ES-I3 (cell line): Measurements from ENCODE around the gene ENTREP1.

ENCODE experiments used
- H3K36me3 ChIP-seq: 2 replicates; pipeline ENCODE4 v1.6.1; 2013; ENCODE audit warnings: mild to moderate bottlenecking, low read length, control low read depth, moderate library complexity; ENCODE audit not compliant: insufficient read depth
- H3K4me1 ChIP-seq: 2 replicates; pipeline ENCODE4 v1.6.1; 2013; ENCODE audit warnings: mild to moderate bottlenecking, control low read depth, low read length; ENCODE audit not compliant: insufficient read depth
- H3K9ac ChIP-seq: 2 replicates; pipeline ENCODE4 v1.6.1; 2013; ENCODE audit warnings: low read depth, mild to moderate bottlenecking, low read length, moderate library complexity
- H3K9me3 ChIP-seq: 2 replicates; pipeline ENCODE4 v1.6.1; 2013; ENCODE audit warnings: mild to moderate bottlenecking, low read length, moderate library complexity; ENCODE audit not compliant: control insufficient read depth, insufficient read depth

The ENTREP1 gene

GRCh38 chr9:69332067-69332685 lies 7.2 kb downstream of the ENTREP1 start:
- Histone ChIP-seq H3K9ac (no peak overlapping the region), H3K4me1 (peaks cover 17% of the 10 kb centered on the region), H3K9me3 (no peaks in the 10 kb centered on the region), H3K36me3 (no peaks in the 10 kb centered on the region)

DNA sequence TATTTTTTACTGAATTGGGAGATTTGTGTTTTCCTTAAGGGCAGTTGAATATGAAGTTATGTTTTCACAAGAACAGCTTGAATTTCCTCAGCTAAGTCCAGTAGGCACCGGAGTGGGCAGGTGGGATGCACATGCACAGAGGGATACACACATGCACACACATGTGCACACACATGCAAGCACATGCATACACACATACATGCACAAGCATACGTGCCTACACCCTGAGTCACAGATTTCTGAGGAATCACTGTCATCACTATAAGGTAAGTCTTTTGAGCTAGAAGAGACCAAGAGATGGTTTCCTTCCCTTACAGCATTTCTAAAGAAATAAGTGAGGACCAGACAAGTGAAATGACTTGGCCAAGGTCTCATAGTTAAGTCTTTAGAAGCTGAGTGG lies 8.7 kb downstream of the ENTREP1 start:
- Histone ChIP-seq H3K9ac (no peak overlapping the region), H3K36me3 (no peaks in the 10 kb centered on the region), H3K9me3 (no peaks in the 10 kb centered on the region), H3K4me1 (peaks cover 12% of the 10 kb centered on the region)

DNA sequence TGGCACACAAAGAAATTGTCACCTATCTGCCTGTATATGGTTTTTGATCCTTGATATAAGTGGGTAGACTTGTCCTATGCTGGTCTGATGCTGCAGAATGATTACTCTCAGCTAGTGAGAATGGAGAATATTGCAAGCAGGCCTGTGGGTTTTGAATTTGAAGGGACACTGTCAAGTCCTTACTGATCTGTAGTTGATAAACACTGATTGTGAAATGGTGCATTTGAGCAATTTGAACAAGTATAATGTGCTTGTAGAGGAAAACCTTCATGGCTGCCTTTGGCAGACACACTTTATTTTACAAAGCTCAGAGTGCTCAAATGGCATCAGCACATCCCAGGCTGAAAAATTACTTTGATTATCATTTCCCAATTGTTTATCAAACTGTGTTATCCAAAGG lies 9.3 kb downstream of the ENTREP1 start:
- H3K36me3 ChIP-seq: no peaks in the 10 kb centered on the region
- H3K9me3 ChIP-seq: no peaks in the 10 kb centered on the region
- peaks cover 12% of the 10 kb centered on the region for H3K4me1 ChIP-seq
- no peak overlapping the region for H3K9ac ChIP-seq

- Histone ChIP-seq H3K4me1 (peaks cover 16% of the 10 kb centered on the region; the same call in 1 of the 2 replicates), H3K36me3 (no peaks in the 10 kb centered on the region), H3K9me3 (no peaks in the 10 kb centered on the region), H3K9ac (no peak overlapping the region)
These were observed 14.6 kb downstream of the ENTREP1 start for GRCh38 chr9:69339620-69340019.

- H3K4me1 ChIP-seq: peaks cover 16% of the 10 kb centered on the region; the same call in 1 of the 2 replicates
- H3K9ac ChIP-seq: no peak overlapping the region
- no peaks in the 10 kb centered on the region for H3K36me3 ChIP-seq
- no peaks in the 10 kb centered on the region for H3K9me3 ChIP-seq
These were observed 15.6 kb downstream of the ENTREP1 start for GRCh38 chr9:69340631-69341030.

DNA sequence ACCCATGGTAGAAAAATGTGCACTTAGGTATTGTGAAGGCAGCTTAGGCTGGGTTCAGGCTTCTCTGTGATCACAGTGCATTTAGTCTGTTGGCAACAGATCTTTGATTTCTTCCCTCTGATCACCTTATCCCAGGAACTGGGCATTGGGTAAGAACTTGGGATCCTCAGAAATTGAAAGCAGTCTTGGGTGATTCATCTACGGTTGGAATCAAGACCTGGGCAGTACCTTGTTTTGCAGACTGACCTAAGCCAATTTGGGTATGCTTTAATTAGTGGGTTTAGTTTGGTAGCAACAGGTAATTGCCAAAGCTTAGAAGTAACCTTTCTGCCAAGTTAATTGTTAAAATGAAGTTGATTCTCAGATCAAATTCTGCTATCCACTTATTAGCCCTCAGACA lies 17.8 kb downstream of the ENTREP1 start:
- Histone ChIP-seq H3K36me3 (no peaks in the 10 kb centered on the region), H3K4me1 (peaks cover 16% of the 10 kb centered on the region; the same call in 1 of the 2 replicates), H3K9ac (no peak overlapping the region), H3K9me3 (no peaks in the 10 kb centered on the region)

GRCh38 chr9:69344459-69344858 lies 19.4 kb downstream of the ENTREP1 start:
- Histone ChIP-seq H3K9me3 (no peaks in the 10 kb centered on the region; the same call in 1 of the 2 replicates), H3K9ac (no peak overlapping the region), H3K36me3 (no peaks in the 10 kb centered on the region), H3K4me1 (peaks cover 14% of the 10 kb centered on the region; the same call in 1 of the 2 replicates)

DNA sequence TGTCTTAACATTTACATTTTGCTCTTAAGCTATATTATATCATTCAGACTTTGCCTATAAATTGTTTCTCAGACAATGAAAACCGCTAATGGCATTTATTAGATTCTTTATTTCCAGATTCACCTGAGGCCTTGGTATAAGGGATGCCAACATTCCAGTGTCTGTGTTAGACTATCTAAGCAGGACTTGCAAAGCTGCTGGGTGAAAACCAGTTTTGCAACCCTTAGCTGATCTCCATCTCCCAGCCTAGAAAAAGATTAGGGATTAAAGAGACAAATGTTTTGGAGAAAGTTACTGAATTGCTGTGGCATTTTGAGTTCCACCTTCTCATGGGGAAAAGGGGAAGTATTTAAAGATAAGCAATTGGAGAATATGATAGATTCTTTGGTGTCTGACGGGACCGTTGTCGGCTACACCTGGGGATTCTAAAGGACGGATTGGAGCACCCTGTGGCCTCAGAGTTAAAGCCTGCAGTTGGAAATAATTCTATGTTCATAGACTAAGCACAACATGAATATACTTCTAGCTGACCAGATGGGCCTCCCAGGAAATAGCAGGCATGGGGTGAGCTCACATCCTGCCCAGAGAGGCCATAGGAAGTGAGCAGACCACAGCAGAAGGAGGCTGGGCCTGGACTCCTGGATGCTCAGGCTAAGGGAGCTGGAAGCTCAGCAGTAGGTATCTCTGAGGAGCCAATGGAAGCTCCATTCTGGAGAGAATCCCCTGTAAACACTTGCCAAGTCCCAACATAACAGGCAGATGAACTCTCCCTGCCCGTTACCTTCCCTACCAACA lies 21.8 kb downstream of the ENTREP1 start:
- Histone ChIP-seq H3K4me1 (peaks cover 7% of the 10 kb centered on the region; the same call in 1 of the 2 replicates), H3K9me3 (no peaks in the 10 kb centered on the region; the same call in 1 of the 2 replicates), H3K36me3 (no peaks in the 10 kb centered on the region), H3K9ac (no peak overlapping the region)

DNA sequence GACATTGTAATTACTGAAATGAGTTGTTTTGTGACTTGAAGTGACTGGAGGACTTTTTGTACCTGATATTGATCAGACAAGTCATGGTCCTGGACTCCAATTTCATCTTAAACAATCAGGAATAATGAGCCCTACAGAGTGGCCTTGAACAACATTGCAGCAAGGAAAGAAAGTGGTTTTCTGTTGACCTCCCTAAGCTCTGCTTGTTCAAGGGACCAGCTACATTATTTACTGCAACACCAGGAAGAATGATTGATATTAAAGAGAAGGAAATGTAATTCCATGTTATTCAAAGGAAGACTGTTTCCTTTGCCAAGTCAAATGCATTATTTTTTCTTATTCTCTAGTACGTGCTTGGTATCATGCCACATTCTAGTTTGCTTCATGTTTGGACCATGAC lies 22.6 kb downstream of the ENTREP1 start:
- peaks cover 7% of the 10 kb centered on the region; the same call in 1 of the 2 replicates for H3K4me1 ChIP-seq

DNA sequence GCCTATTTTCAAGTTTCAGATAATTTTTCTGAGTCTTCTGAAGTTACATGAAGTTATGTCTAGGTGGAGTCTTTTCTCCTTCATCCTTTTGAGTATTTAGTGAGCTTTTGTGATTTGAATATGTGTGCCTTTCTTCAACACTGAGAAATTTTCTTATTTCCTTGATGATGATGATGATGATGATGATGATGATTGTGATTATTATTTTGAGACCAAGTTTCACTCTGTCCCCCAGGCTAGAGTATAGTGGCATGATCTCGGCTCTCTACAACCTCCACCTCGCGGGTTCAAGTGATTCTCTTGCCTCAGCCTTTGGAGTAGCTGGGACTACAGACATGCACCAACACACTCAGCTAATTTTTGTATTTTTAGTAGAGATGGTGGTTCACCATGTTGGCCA lies 26.2 kb downstream of the ENTREP1 start:
- H3K4me1 ChIP-seq: no peaks in the 10 kb centered on the region
- H3K9ac ChIP-seq: no peak overlapping the region
- no peaks in the 10 kb centered on the region; the same call in 1 of the 2 replicates for H3K9me3 ChIP-seq
- H3K36me3 ChIP-seq: no peaks in the 10 kb centered on the region

More for the DNA sequence above, 22.6 kb downstream of the ENTREP1 start:
- Histone ChIP-seq H3K9me3 (no peaks in the 10 kb centered on the region; the same call in 1 of the 2 replicates), H3K36me3 (no peaks in the 10 kb centered on the region), H3K9ac (no peak overlapping the region)

GRCh38 chr9:69355232-69355631 lies 30.2 kb downstream of the ENTREP1 start:
- Histone ChIP-seq H3K9ac (no peak overlapping the region), H3K9me3 (no peaks in the 10 kb centered on the region), H3K4me1 (no peaks in the 10 kb centered on the region), H3K36me3 (no peaks in the 10 kb centered on the region)

GRCh38 chr9:69357030-69357775 lies 32.2 kb downstream of the ENTREP1 start:
- H3K4me1 ChIP-seq: no peaks in the 10 kb centered on the region
- no peak overlapping the region for H3K9ac ChIP-seq
- H3K36me3 ChIP-seq: no peaks in the 10 kb centered on the region
- no peaks in the 10 kb centered on the region for H3K9me3 ChIP-seq

GRCh38 chr9:69357821-69358220 lies 32.8 kb downstream of the ENTREP1 start:
- Histone ChIP-seq H3K36me3 (no peaks in the 10 kb centered on the region), H3K9me3 (no peaks in the 10 kb centered on the region), H3K4me1 (no peaks in the 10 kb centered on the region; the same call in 1 of the 2 replicates), H3K9ac (no peak overlapping the region)

GRCh38 chr9:69363191-69363590 lies 38.2 kb downstream of the ENTREP1 start:
- Histone ChIP-seq H3K4me1 (no peaks in the 10 kb centered on the region; the same call in 1 of the 2 replicates), H3K9me3 (no peaks in the 10 kb centered on the region), H3K36me3 (no peaks in the 10 kb centered on the region; the same call in 1 of the 2 replicates), H3K9ac (no peak overlapping the region)
